Measurements from ENCODE around the gene TEAD4.

TEAD4 gene

DNA sequence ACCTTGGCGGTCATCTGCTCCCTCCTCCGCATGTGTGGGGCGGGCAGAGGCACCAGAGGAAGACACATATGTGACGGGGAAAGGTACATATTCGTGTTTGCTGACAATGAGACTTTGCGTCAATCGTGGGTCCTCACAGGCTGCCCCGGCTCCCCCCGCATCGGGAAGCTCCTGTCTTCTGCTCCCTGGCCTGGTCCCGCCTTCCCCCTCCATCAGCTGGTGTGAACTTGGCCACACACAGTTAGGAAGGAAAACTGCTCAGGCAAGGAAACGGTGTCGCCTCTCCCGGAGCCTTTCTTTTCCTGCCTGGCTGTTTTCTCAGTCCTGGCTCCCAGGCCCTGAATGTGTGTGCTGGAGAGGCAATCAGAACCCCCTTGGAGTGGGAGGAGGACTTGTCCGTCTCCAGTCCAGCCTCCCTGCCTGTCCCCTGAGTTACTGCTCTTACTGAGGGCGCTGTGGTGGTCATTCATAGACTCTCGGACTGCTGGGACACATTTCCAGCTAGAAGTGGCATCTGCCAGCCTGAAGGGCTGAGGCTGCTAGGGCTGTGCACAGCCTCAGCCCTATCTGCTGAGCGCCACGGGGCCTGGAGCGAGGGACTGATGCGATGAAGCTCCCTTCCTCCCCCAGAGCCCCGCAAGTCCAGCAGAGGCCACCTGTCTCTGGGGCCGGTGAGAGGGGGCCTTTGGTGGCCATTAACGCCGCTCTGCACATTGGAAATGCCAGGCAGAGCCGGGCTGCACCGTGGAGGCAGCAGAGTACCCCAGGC lies 73.8 kb downstream of the TEAD4 start:
- DNase-seq (ENCODE audit: low spot score), result no peak

DNA sequence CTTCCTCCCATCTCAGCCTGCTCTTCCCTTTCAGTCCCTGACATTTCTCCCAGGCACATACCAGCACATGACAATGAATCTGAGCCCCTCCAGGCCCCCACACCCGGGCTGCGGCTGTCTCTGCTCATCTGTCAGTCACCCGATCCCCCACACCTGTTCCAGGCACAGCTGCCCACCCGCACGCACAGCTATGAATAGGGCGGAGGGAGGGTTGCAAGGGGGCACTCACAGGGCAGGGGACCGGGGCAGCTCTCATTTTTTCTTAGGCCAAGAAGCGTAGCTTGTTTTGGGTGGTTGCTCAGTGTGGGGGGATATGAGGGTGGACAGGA lies 74.3 kb downstream of the TEAD4 start:
- no peak for DNase-seq (ENCODE audit: low spot score)

GRCh38 chr12:3034067-3034750 lies 75.0 kb downstream of the TEAD4 start:
- DNase-seq (ENCODE audit: low spot score), result peak; percentile 86

DNA sequence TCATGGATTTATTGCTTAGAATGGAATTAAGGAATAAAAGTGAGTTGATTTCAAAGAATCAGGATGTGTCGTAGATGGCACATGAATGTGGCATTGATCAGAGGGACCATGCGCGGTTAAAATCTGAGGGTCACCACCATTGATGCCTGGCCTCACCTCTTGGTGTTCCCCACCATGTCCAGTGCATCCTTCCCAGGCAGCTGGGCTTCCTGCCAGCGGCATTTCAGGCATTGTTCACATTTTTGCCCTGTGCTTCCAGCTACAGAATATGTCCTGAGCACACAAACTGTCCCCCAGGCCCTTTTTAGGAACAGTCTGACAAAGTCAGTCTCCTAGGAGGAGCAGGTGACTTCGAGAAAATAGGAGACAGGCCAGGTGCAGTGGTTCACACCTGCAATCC lies 76.0 kb downstream of the TEAD4 start:
- peak; percentile 39 for DNase-seq (ENCODE audit: low spot score)

DNA sequence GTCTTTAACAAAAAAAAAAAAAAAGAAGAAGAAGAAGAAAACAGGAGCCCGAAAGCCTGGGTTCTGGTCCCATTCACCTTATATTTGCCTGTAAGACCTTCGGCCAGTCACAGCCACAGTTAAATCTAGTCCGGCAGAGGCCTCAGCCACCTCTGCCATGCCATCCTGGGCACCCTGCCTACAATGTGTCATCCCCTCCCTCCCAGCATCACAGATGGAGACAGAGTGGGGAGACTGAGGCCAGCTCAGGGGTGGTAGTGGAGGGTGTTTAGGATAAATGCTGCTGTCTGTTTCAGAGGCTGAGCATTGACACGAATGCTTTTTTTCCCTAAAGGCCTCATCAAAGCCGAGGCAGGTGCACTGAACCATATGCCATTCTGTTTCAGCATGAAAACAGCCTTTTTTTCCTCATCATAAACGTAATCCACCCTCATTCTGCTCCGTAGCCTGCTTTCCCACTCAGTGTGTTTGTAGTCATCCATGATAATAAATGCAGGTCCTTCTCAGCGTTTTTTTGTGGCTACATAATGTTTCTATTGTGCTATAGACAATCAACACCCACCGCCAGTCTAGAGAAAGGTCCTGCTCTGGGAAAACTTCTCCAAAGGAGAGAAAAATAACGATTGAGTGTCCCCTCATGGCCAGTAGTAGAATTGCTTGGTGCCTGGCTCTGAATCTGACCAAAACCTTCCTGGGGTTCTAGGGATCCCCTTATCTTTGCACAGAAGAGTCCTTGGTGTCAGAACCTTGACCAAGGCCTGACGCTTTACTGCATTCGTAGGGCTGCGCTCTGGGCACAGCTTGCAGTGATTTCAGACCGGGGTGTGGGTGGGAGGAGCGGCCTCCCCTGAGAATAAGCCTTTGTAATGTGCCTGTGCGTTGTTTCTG lies 76.9 kb downstream of the TEAD4 start:
- DNase-seq (ENCODE audit: low spot score), result peak; percentile 39

DNA sequence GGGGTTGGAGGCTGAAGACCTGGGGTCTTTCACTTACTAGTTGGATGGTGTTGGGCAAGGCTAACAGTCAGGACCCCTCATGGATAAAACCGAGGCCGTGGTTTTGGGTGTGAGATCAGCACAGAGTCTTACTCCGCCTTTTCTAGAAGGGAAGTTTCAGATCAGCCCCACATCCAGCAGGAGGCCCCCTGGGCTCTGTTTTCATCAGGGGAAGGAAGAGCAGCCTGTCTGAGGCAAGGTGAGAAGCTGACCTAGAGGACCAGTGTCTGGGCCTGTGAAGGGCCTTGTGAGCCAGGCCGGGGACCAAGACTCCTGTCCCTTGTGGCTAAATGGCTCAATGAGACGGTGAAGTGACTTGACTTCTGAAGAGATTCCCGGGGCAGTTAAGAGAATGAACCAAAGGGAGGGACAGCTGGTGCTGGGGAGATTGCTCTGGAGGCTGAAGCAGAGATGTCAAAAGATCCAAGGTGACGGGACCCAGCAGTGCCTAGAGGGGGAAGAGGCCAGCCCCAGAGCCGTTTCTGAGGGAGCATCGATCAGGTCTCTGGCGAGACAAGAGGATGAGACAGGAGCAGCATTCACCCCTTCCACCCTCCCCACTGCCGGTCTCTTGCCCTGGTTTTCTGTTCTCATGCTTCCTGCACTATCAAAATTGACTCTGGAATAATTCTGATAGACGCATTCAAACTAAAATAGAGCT lies 77.9 kb downstream of the TEAD4 start:
- DNase-seq (ENCODE audit: low spot score), result no peak

DNA sequence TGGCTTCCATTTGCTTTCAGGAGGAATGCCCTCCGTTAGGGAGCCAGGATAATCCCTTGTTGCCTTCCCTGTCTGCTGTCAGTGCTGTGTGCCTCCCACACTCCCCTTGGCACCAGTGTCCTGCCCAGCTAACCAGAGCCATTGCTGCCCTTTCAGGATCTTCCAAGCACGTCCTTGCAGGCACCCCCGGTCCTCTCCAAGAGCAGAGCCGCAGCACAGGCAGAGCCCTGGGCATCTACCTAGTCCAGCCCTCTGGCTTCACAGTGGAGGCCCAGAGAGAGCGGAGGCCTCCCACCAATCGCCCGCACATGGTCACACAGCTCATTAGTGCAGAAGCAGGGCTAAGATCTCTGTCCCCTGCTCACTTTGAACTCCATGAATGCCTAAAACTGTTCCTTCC lies 79.0 kb downstream of the TEAD4 start:
- DNase-seq (ENCODE audit: low spot score), result no peak

- DNase-seq (ENCODE audit: low spot score), result no peak
Measured at GRCh38 chr12:3038926-3039510, 79.8 kb downstream of the TEAD4 start.

DNA sequence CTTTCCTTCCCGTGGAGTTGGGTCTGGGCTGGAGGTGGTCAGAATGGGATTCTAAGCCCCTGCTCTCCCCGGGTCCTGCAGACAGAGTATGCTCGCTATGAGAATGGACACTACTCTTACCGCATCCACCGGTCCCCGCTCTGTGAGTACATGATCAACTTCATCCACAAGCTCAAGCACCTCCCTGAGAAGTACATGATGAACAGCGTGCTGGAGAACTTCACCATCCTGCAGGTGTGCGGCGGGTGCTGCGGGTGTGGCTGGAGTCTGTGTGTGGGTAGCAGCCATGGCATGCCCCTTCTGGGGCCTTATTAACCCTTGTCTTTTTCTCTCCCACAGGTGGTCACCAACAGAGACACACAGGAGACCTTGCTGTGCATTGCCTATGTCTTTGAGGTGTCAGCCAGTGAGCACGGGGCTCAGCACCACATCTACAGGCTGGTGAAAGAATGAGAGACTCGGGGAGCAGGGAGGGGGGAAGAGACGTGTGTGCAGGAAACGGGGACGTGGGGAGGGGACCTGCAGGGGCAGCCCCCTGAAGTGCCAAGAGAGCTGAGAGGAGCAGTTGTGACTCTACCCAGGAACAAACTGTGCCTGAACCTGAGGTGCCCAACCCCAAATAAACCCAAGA lies 80.9 kb downstream of the TEAD4 start:
- no peak for DNase-seq (ENCODE audit: low spot score)

DNA sequence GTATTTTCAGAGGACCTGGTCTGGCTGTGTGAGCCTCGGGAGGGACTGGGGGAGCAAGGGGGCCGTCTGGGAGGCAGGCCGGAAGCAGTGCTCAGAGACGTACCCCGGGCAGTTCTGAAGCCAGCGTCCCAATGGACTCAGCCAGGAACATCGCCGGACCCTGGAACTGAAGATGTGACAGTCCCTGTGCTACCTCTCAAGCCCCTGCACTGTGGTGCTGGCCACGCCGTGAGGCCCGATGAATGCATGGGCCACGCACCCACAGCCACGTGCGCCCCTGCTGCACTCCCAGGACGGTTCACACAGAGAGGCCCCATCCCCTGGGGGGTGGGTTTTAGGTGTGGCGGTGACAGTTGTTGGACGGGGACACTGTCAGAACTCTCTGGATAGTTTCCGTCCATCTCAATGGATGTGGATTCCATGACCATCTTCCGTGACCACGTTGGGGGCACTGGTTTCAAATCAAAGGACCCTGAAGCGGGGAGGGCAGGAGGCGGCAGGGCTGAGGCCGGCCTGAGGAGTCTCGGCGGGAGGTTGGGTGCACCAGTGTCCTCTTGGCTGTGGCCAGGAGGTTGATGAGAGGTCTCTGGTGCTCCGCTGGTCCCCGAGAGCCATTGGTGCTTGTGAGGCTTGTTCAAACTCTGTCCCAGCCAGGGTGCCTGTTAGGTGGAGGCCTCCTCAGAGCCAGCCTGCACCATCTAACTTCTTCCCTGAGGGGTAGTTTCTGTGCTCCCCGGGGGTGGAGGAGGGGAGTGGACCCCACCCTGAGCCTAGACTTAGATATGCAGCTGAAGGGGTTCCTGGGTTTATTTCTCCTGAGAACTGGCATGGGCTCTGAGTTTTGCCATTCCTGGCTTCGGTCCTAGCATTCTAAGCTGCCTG lies 81.7 kb downstream of the TEAD4 start:
- DNase-seq (ENCODE audit: low spot score), result no peak

GRCh38 chr12:3041558-3042164 lies 82.5 kb downstream of the TEAD4 start:
- peak; percentile 93 for DNase-seq (ENCODE audit: low spot score)

DNA sequence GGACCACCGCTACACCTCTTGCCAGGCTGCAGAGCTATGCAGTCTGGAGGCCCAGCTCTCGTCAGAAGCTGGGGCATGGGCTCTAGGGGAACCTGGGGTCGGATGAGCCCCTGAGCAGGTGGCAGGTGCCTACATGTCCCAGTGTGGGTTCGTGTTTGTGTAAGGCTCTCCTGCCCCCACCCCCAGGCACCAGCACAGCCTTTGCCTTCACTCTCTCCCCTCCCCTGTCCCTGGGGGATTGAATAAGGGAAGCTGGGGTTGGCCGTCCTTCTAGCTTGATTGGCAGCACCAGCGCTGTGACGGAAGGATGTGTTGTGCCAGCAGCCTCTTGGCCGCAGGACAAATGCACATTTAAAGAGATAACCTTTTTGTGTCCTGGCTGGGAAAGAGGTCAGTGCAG lies 83.2 kb downstream of the TEAD4 start:
- DNase-seq (ENCODE audit: low spot score), result no peak

DNA sequence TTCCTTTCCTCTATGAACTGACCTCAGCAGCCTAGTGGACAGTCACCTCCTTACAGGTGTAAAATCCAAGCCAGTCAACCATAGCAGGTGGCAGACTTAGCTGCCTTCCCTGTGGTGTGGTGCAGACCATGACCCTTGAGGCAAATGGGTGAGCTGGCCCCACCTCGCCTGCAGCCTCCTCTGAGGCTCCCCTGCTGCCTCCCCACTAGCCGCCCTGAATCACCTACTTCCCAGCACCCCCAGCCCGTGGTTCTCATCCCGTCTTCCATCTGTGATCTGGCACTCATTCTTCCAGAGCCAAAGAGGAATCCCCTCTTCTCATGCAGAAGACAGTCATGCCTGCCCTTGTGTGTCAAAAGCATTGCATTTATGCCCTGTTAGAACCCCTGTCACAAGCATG lies 83.6 kb downstream of the TEAD4 start:
- DNase-seq (ENCODE audit: low spot score), result no peak

GRCh38 chr12:3043406-3043805 lies 84.2 kb downstream of the TEAD4 start:
- no peak for DNase-seq (ENCODE audit: low spot score)

DNA sequence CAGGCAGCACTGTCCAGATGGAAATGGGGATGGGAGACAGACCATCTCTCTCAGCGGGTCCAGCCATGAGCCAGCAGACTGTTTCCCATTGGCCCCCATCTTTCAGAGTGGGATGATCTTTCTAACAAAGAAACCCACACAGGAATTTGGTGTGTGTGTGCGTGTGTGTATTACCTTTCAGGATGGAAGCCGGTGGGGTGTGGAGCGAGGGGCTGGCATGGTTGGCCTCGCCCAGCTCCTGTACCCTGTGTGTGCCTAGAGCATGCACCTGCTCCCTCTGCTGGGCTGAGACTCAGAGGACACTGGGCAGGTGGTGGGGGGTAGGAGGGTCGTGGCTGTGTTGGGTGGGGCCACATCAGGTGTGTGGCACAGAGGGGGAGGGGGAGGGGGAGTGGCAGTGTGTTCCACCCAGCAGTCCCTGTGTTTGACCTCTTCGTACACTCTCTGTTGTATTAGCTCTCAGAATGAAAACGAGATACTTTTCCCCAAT lies 85.0 kb downstream of the TEAD4 start:
- no peak for DNase-seq (ENCODE audit: low spot score)

GRCh38 chr12:3045494-3045893 lies 86.3 kb downstream of the TEAD4 start:
- no peak for DNase-seq (ENCODE audit: low spot score)

GRCh38 chr12:3045989-3046388 lies 86.8 kb downstream of the TEAD4 start:
- no peak for DNase-seq (ENCODE audit: low spot score)

DNA sequence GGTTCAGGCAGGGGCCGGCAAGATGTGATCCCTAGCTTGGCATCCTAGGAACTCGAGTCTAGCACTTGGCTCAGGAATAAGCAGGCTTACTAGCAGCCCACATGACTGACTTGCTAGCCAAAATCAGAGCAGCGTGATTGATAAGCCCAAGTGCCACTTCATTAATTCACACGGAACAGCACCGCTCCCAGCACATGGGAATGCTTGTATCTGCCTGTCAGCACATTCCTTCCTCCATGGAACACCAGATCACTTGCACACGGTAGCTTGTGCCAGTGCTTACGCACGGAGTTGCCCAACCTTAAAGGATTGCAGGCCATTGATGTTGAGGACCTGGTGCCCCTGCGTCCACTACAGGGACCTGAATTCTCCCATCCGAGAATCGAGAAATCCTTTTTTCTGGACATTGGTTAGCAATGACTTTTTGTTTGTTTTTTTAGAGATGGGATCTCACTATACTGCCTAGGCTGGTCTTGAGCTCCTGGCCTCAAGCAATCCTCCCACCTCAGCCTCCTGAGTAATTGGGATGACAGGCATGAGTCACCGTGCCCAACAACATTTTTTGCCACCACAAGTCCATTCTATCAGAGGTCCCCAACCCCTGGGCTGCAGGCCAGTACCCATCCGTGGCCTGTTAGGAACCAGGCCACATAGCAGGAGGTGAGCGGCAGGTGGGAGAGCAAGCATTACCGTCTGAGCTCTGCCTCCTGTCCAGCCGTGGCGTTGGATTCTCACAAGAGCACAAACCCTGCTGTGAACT lies 87.4 kb downstream of the TEAD4 start:
- DNase-seq (ENCODE audit: low spot score), result no peak

- DNase-seq (ENCODE audit: low spot score), result no peak
Measured at GRCh38 chr12:3047961-3048360, 88.8 kb downstream of the TEAD4 start.

Data from hepatic stellate cell (primary cell).